Stimulated activated CD8-positive, alpha-beta memory T cell treated with anti-CD3 and anti-CD28 coated beads, Interleukin-4, amount 100 ng/mL, for 48 hours (primary cell): ENCODE measurements around the gene PPTC7.
"Not testable (repeated sequence)": the region's sequence is repeated elsewhere in the genome, so short reads cannot be mapped to it uniquely, and the experiment has no call there.

Experiments
- DNase-seq: peaks from one replicate; pipeline ENCODE4 v3.0.0-alpha.2; 2020

The PPTC7 gene

DNA sequence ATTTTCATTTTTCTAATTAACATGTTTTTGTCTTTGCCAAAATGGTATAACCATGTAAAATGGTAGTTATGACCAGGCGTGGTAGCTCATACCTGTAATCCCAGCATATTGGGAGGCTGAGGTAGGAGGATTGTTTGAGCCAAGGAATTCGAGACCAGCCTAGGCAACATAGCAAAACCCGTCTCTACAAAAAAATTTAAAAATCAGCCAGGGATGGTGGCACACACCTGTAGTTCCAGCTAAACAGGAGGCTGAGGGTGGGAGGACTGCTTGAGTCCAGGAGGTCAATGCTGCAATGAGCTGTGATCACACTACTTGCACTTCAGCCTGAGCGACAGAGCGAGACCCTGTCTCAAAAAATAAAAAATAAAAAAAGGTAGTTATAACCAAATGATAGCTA, 23.1 kb downstream of the PPTC7 start:
- DNase-seq = no peak

DNA sequence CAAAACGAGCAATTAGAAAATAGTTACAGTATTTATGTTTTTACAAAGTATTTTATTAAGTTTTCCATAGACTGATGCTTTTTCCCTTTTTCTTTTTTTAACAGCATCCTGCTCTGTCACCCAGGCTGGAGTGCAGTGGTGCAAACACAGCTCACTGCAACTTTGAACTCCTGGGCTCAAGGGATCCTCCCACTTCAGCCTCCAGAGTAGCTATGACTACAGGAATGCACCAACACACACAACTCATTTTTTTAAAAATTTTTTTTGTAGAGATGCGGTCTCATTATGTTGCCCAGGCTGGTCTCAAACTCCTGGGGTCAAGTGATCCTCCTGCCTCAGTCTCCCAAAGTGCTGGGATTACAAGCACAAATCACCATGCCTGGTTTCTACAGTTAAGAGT, 24.2 kb downstream of the PPTC7 start:
- DNase-seq = not testable (repeated sequence)

DNA sequence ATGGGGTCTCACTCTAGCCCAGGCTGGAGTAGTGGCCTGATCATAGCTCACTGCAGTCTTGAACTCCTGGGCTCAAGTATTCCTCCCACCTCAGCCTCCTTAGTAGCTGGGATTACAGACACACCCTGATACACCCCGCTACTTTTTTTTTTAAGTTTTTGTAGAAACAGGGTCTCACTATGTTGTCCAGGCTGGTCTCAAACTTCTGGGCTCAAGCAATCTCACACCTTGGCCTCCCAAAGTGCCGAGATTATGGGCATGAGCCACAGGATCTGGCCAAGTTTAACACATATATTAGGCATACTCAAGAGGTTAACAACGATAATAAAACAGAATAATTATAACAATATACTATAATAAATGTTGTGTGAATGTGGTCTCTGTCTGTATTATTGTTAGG, 25.8 kb downstream of the PPTC7 start:
- DNase-seq = no peak

DNA sequence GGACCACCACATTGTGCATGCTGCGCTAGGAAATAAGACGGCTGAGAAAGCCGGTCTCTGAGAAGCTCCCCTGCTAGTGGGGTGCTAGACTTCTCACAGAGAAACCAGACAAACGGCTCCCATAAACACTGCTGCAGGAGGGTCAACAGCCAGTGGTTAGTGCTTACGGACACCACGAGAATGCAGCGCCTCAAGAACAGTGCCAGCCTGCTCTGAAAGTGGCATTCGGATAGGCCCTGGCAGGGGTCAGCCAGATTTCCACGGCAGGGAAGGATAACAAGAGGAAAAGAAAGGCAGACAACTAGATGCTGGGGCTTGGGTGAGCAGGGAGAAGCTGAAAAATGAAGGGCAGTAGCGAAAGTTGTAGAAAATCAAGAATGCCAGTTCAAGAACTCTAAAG, 26.4 kb downstream of the PPTC7 start:
- no peak for DNase-seq

DNA sequence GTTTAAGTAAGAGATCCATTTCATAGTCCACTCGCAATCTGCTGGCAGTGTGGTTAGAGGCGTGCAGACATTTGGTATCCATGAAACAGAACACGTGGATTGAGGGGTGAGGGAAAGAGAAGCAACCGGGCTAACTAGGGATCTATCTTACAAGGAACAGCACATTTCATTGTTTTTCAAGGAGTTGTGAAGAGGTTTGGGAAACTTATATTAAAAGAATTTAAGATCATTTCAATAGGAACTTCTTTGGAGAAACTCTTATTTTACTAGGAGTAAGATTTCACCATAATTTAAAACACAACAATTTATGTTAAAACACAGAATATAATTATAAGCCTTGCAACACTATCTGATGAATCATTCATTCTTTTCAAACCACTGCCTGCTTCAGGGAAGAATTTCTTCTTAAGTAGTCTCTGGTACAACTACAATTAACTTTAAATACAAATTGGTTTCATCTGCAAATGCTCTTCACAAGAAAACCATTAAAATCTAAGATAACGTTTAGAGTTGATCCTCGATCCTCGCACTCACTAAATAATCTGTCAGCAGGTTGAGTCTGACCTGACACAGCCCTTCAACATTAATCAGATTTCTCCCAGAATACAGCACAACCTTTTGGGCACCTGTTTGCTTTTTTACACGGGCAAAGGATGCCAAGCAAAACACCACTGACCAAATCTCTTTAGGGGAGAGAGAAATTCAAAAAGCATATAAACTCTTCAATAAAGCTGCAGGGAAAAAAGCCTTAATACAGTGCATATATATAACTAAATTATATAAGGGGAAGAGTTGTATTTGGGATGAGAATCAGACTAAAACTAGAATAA, 27.3 kb downstream of the PPTC7 start:
- no peak for DNase-seq

DNA sequence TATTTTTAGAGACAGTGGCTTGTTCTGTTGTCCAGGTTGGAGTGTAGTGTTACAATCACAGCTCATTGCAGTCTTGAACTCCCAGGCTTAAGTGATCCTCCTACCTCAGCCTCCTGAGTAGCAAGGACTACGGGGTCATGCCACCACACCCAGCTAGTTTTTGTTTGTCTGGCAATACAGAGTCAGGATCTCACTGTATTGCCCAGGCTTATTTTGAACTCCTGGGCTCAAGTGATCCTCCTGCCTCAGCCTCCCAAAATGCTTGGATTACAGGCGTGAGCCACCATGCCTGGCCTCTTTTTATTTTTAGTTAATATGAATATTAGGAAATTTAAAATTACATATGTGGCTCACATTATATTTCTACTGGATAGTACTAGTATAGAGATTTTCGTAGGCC, 28.9 kb downstream of the PPTC7 start:
- no peak for DNase-seq

DNA sequence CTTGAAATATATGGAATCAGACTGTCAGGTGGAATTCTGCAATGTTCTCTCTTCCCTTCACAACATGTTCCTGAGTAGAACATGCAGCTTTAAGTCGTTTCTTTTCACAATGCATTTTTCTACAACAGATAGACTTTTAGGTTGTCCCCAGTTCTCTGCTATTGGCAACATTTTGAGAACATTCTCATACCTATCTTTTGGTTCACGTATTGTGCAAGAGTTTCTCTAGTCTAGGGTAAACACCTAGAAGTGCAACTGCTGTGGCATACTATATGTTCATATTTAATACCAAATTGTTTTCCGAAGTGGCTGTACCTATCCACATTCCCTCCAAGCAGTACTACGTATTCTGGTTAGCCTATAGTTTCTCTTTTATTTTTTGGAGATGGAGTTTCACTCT, 32.1 kb downstream of the PPTC7 start:
- no peak for DNase-seq

DNA sequence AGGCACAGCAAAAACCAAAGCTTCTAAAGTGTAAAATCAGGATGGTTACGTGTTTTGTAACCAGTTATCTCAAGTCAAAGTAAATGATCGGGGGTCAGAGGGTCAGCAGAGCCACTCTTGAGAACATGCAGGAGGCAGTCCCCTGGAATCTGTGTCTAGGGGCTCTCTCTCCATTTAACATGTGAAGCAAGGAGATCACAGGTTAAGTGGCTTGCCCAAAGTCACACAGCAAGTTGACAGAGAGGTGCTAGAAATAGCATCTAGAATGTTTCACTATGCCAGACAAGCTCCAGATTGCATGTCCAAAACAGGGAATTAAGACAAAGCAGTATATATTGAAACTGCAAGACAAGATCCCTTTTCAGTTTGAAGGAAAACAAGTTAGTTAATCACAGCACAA, 33.4 kb downstream of the PPTC7 start:
- DNase-seq = no peak

DNA sequence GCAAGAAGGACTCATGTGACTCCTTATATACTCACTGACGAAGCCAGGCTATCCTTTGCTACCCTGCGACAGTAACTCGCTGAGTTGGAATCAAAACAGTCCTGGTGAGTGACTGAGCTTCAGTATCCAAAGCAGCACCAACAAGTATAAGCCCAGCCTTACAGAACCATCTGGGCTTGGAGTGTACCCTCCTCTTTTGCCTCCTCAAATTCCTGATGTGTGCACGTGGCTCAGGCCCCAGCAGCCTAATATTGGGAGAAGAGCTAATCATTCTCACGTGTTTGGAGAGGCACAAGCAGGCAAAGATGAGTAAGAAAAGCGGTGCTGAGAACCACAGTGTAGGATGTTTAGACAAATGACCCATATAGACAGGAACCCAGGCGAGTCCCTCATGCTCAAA, 34.4 kb downstream of the PPTC7 start:
- DNase-seq = no peak

DNA sequence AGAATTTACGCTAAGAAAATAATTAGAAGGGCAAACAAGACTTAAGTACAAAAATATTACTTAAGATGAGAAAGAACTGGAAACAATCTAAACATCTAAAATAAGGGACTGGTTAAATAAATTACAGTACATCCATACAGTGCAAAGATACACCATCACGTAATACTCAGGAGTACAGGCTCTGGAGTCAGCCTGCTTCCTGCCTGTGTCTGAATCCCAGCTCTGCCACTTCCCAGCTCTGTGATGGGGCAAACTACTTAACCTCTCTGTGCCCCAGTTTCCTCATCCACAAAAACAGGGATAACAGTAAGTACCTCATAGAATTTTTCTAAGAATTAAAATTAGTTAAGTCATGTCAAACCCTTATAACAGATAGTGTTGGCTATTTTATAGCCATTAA, 36.0 kb downstream of the PPTC7 start:
- no peak for DNase-seq

DNA sequence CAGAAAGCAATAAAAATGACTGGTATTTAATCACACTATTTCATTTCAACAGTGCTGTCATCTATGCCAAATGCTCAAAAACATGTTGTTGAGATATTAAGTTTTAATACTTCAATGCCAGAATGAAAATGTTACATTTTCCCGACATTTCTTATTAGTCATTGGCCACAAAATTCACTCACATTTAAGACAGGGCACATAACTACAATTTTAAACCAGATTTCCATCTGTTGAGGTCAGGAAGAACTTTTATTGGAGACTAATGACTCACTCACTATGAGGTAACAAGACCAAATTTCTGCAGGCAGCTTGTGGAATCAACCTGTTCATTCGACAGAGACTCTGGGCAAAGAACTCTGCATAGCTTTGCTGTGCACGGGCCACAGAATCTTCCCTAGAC, 36.8 kb downstream of the PPTC7 start:
- no peak for DNase-seq

DNA sequence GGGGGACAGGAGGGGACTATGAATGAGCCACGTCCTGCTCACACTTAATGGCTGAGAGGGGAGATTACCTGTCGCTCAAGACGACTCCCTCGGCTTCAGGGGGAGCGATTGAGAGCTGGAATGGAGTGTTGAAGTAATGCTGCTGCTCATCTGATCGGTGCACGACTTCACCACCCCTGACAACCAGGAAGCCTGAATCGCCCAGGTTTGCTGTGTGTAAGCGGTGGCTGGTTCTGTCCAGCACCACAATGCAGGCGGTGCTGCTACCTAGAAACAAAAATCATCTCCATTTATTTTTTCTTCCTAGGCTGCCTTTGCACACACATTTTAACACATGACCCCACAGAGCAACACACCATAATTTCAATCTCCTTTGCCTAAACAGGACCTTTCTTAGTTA, 37.3 kb downstream of the PPTC7 start:
- DNase-seq = no peak

DNA sequence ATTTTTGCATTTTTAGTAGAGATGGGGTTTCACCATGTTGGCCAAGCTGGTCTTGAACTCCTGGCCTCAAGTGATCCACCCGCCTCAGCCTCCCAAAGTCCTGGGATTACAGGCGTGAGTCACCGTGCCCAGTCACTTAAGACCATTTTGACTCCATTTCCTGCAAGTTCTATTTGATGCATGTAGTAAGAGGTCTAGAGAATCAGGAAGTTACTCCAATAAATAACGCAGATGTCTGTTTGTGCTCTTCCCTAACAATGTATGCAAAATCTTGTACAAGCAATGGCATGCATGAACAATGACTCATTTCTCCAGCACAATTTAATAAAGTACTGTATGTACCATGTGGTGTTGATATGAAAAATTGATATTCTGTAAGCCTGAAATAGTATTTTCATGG, 37.9 kb downstream of the PPTC7 start:
- DNase-seq = not testable (repeated sequence)

DNA sequence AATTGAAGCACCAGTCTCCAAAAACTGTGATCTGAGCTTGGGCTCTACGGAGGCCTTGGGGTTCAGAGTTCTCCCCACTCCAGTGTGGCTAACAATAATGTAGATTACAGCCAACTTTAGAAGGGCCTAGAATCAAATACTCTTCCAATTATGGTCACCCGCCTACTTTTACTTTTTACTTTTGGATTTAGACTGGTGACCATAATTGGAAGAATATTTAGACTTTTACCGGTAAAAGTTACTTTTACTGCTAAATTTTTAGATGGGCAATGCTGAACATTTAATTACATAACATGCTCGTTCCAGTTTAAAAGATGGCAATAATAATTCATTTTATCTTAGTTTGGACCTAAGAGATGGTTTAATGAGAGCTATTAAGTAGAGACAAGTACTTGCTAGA, 39.2 kb downstream of the PPTC7 start:
- no peak for DNase-seq

DNA sequence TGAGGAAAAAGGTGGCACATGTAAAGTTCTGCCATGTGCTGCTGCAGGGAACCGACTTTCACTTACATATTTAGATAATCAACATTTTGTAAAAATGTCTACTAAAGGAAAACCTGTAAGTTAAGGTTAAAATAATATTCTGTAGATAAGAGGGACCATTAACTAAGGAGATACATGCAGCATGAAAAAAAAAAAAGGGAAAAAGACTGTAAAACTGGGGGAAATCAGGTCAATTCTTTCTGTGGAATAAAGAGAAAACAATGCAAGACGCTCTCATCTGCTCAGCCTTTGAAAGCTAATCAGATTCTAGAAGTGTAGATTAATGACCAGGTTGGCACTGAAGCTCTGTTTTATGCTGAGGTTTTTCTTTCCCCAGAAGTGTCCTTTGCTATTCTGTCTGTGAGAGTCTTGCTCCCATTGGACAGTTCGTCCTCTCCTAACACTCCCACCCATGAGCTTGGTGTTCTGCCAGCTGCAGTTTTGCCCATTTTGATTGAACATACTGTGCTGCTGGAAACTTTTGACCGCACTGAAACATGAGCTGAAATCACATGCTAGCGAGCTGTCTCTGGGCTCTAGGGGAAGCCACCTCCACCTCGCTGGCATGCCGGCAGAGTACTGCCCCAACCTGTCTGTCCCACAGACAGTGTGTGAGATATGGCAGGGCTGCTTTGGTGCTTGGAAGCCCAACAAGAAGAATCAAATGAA, 39.7 kb downstream of the PPTC7 start:
- no peak for DNase-seq

DNA sequence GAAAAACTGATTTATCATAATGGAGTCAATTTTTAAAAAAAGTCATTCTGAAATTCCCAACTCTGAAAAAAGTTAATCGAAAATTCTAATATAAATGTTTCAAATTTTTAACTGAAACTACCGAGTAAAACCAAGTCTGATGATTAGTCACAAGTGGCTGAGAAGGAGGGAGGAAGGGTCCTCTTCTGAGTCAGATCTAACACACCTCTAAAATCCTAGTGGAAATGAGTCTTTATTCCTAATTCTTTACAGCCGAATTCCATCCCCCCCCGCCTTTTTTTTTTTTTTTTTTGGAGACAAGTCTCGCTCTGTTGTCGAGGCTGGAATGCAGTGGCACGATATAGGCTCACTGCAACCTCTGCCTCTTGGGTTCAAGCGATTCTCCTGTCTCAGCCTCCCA, 43.1 kb downstream of the PPTC7 start:
- no peak for DNase-seq

DNA sequence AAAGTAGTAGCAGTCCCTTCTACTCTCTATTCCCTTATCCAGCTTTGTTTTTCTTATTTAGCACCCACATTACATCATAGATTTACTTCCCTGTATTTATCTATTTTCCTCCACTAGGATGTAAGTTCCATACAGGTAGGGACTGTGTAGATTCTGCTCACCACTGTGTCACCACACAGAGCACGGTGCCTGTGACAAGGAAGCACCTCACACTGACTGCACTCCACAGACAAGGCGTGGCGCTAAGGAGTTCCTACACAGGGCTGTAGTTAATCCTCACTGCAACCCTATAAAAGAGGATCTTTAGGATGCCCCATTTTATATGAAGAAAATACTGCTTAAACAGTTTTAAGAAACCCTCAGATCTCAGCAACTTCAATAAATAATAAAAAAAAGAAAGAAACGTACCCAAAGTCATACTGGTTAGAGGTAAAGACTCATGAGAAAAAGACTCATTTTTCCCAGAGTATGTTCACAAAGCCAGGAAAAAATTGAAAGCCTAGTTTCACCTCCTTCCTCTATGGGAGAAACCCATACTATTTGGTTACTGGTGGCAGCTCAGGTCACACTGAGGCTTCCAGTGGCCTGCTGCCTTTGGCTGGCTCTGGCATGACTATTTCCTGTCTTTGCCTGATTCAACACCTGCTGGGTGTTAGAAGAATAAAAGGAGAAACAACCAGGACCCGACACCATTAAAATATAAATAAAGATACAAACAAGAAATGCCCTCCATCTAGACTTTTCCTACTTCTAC, 44.1 kb downstream of the PPTC7 start:
- DNase-seq = no peak

DNA sequence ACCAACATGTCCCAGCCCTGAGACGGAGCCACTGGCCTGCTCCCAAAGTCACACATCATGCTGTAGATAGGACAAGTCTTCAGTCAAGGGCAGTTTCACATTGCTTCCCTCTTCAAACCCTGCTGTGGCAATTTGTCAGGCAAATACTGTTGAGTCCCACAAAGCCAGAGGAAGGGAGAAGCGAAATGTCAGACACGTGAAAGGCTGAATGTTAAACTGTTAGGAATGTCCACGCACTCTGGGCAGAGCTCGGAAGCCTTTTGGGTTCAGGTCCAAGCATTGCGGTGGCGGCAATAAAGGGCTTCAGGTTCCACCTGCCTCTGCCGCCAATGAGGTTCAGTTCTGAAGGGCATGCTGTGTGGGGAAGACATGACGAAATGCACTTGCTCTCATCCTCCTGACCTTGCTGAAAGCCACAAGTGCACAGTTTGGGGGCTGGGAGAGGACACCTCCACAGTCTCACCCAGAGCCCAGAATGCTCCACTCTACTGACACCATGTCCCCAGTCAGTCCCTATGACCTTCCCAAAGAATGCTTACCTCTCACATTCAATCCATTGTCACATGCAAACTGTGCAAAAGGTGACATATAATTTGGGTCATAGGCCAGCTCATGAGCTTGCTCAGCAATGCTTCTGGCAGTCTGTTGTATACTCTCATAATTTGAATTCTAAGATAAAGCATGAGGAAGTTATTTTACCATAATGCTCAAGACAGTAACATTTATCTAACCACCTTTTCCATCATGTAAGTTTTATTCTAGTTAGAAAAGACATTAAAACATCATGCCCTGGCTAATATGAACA, 45.3 kb downstream of the PPTC7 start:
- no peak for DNase-seq

DNA sequence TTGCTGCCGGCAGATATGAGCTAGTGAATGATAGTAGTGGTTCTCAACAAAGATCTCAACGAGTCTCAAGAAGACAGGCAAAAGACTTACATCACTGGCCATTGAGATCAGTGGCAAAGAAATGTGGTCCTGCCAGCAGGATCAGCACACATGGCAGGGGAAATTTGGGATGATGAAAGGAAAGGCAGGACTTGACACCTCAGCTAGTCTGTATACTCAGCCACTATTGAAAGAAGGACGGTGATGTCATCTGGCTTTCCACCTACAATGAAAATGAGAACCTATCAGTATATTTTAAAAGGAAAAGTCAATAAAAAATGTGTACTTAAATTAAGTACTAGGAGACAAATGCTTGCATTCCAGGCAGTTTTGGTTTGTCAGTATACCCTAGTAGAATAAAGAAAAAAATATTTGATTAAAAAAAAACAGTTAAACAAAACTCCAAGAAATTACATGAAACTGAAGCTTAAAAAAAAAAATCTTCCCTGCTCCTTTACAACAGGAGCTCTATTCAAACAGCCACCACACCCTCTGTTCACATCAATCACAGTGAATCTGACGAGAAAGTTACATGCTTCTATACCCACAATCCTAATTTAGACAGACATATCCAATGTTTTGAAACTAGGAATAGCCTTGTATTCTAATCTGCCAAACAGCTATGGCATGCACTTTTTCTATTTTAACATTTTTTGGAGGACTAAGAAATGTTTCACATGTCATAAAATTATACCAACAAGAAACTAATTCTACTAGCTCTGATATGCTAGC, 46.1 kb downstream of the PPTC7 start:
- DNase-seq = no peak

DNA sequence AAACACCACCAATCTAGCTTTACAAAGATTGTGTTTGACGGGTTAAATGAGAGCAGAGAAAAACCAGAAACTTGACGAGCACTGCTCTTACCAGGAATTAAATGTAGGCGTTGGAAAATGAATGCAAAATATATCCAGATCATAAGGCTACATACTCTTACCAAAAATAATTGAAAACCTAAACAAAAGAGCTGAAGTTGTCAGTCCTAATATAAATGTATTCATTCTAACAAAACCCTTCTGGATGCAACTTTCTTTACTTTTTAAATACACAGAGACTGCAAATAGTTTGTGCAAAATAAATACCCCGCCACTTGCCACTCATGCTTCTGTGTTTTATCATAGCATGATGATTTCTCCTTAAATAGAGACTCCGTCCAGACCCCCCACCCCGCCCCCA, 48.3 kb downstream of the PPTC7 start:
- no peak for DNase-seq

DNA sequence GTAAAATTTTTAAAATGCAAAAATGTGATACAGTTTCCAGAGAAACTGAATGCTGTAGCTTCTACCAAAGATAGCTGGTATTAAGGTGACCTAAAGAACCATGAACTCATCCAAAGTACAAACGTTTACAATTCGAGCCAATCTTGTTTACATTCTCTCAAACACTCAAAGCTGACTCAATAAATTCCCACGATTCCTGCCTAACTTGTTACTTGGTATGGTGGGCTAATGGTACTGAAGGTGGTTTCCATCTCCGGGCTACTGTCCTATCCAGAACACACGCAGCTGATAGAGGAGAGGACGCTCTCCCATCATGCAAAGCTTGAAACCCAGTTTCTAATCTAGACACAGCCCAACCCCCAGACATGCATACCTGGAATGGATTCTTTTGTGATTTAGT, 49.5 kb downstream of the PPTC7 start:
- DNase-seq = no peak

DNA sequence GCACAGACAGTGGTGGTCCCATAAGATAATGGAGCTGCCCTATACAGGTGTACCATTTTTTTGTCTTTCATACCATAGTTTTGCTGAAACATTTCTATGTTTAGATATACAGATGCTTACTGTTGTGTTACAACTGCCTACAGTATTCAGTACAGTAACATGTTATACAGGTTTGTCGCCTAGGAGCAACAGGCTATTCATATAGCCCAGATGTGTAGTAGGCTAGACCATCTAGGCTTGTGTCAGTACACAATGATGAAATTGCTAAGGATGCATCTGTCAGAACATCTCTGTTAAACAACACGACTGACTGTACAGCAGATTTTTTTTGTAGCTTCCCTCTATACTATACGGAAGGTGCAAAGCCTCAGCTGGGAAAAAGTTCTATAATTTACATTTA, 50.5 kb downstream of the PPTC7 start:
- no peak for DNase-seq
